ENCODE data around the gene PHACTR3. TPM values are rescaled to one million over a fixed set of nuclear protein-coding genes. Genes with fewer than 3 reads are reported as not detected.

PHACTR3 gene
- total RNA-seq, 1 experiment from 2014 or later = not detected

GRCh38 chr20:59822291-59823029 lies 218.1 kb downstream of the PHACTR3 start:
- H2BK20ac ChIP-seq (ENCODE audit: low read depth, low read length, poor library complexity, severe bottlenecking) = no peak overlapping the region
- no peaks in the 10 kb centered on the region for H3K79me2 ChIP-seq (ENCODE audit: insufficient read depth, low read length)
- WGBS (ENCODE audit: extremely low coverage, insufficient read length, low lambda C conversion rate) = no CpG with 5 or more reads among the region's 21 CpGs
- no peak overlapping the region for H2AK5ac ChIP-seq (ENCODE audit: insufficient read length, low read length)
- no peaks in the 10 kb centered on the region for H3K9me3 ChIP-seq (ENCODE audit: control insufficient read depth, low read depth, low read length)
- H3K27me3 Mint-ChIP-seq (ENCODE audit: low read depth) = peaks cover 17% of the 10 kb centered on the region
- no peak overlapping the region; a peak in 2 of 7 replicates for H3K27ac Mint-ChIP-seq
- H3K36me3 Mint-ChIP-seq (ENCODE audit: insufficient read depth in 1 of 3, low read depth in 3 of 3) = no peaks in the 10 kb centered on the region
- H4K8ac ChIP-seq (replicated peaks; ENCODE audit: insufficient read length, low read depth, low read length) = no peak overlapping the region
- H3K4me1 Mint-ChIP-seq = peaks cover 10 to 15% of the 10 kb centered on the region in 2 experiments
- no peak overlapping the region for H3K23ac ChIP-seq (ENCODE audit: insufficient read length, low read depth, low read length)
- H3K56ac ChIP-seq (ENCODE audit: insufficient read length, low read depth, low read length) = no peak overlapping the region
- no peaks in the 10 kb centered on the region for H3K23me2 ChIP-seq (ENCODE audit: insufficient read length, low read depth, low read length, poor library complexity, severe bottlenecking)
- no peaks in the 10 kb centered on the region for H4K20me1 ChIP-seq (ENCODE audit: control insufficient read depth, insufficient read depth, insufficient read length)
- H2BK12ac ChIP-seq (ENCODE audit: insufficient read length, low read depth, low read length) = no peak overlapping the region
- H3T11ph ChIP-seq (ENCODE audit: low read length) = no peak overlapping the region
- no peak overlapping the region for H3K18ac ChIP-seq (ENCODE audit: insufficient read length, low read depth, low read length)
- H3K4me1 ChIP-seq (ENCODE audit: insufficient read depth, low read length) = no peaks in the 10 kb centered on the region
- no peak overlapping the region for H4K5ac ChIP-seq (ENCODE audit: insufficient read length, low read depth, low read length)
- no peak overlapping the region for H2BK120ac ChIP-seq (ENCODE audit: low read depth, low read length, poor library complexity, severe bottlenecking)
- no peak overlapping the region for H3K9ac ChIP-seq (ENCODE audit: extremely low read depth, insufficient read length, low read length)
- H2BK5ac ChIP-seq (ENCODE audit: insufficient read length, low read length) = no peak overlapping the region
- H3K4me3 Mint-ChIP-seq = no peak overlapping the region
- H3K79me1 ChIP-seq (ENCODE audit: insufficient read depth, low read depth, low read length, poor library complexity, severe bottlenecking) = no peaks in the 10 kb centered on the region
- H3K27ac ChIP-seq (ENCODE audit: insufficient read length, low read depth, low read length) = no peak overlapping the region
- no peak overlapping the region for H2BK15ac ChIP-seq (ENCODE audit: low read depth, low read length)
- DNase-seq = peak; percentile 34
- no peak overlapping the region; the same call in 1 of the 2 replicates for H3K14ac ChIP-seq (ENCODE audit: insufficient read depth, low read length)
- H3K27me3 ChIP-seq (ENCODE audit: insufficient read depth, low read length) = no peaks in the 10 kb centered on the region; the same call in 1 of the 2 replicates
- H4K91ac ChIP-seq (ENCODE audit: insufficient read length, low read depth, low read length) = no peak overlapping the region
- H3K4ac ChIP-seq (ENCODE audit: low read depth, low read length) = no peak overlapping the region
- H3K9me3 Mint-ChIP-seq = peaks cover 0 to 16% of the 10 kb centered on the region in 2 experiments; a peak in 4 of 5 replicates
- H2AFZ ChIP-seq (ENCODE audit: low read length) = no peak overlapping the region
- H3K4me2 ChIP-seq (ENCODE audit: insufficient read depth, insufficient read length, low read length) = no peak overlapping the region
- no peak for TF ChIP-seq CTCF (conservative IDR thresholded peaks at IDR 0.05)

Data from H9 (cell line).